Endothelial cell of umbilical vein (primary cell): ENCODE measurements around the gene ARHGAP18.

ENCODE experiments used
- CTCF ChIP-seq, 2 donors: IDR thresholded peaks; 1 replicate in 1 of 2; 2 replicates in 1 of 2; pipeline ENCODE4 v1.5.1; 2011; ENCODE audit warnings: low read length in 2 of 2, mild to moderate bottlenecking in 2 of 2, moderate library complexity in 2 of 2, control low read depth in 1 of 2, inconsistent platforms in 1 of 2, low read depth in 1 of 2; ENCODE audit not compliant: insufficient read depth in 1 of 2; ENCODE audit errors: extremely low read depth in 1 of 2
- EZH2 ChIP-seq: IDR thresholded peaks from 2 replicates; pipeline ENCODE4 v1.6.1; 2012; ENCODE audit warnings: borderline replicate concordance, low read depth, mild to moderate bottlenecking, moderate library complexity, low read length, inconsistent platforms; ENCODE audit not compliant: severe bottlenecking
- JUN ChIP-seq: IDR thresholded peaks from 2 replicates; pipeline ENCODE4 v1.6.1; 2011; ENCODE audit warnings: borderline replicate concordance, low read depth; ENCODE audit not compliant: insufficient read length, insufficient read depth
- MAX ChIP-seq: IDR thresholded peaks from 2 replicates; pipeline ENCODE4 v1.6.1; 2011; ENCODE audit not compliant: insufficient read depth, insufficient read length
- POLR2A ChIP-seq: IDR thresholded peaks from 2 replicates; pipeline ENCODE4 v1.6.1; 2012; ENCODE audit warnings: low read depth, mild to moderate bottlenecking, control low read depth, low read length
- POLR2AphosphoS5 ChIP-seq: IDR thresholded peaks from 2 replicates; pipeline ENCODE4 v1.6.1; 2012; ENCODE audit warnings: low read depth, mild to moderate bottlenecking, control low read depth, low read length, moderate library complexity; ENCODE audit not compliant: insufficient read depth

- no peak for TF ChIP-seq CTCF (IDR thresholded peaks at IDR 0.05; ENCODE audit: extremely low read depth in 1 of 2, insufficient read depth in 1 of 2, low read depth in 1 of 2, low read length in 2 of 2)
- TF ChIP-seq JUN = no peak
- no peak for TF ChIP-seq POLR2A
- TF ChIP-seq MAX = no peak
- no peak for TF ChIP-seq POLR2AphosphoS5
- TF ChIP-seq EZH2 = no peak
Observed at GRCh38 chr6:129684323-129684884, 25.6 kb downstream of the ARHGAP18 start.
